HG03442 (cell line): ENCODE measurements around the gene BTG1.
A peak's percentile ranks its signal among the peaks of the same experiment; 100 is the strongest.

Experiments
- ATAC-seq: cut with Tn5 transposase; IDR thresholded peaks from one replicate; pipeline ENCODE4 v1.9.1; 2021; ENCODE audit warnings: mild to moderate bottlenecking, moderate library complexity; ENCODE audit not compliant: unreplicated experiment

Gene BTG1, protein sequence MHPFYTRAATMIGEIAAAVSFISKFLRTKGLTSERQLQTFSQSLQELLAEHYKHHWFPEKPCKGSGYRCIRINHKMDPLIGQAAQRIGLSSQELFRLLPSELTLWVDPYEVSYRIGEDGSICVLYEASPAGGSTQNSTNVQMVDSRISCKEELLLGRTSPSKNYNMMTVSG

DNA sequence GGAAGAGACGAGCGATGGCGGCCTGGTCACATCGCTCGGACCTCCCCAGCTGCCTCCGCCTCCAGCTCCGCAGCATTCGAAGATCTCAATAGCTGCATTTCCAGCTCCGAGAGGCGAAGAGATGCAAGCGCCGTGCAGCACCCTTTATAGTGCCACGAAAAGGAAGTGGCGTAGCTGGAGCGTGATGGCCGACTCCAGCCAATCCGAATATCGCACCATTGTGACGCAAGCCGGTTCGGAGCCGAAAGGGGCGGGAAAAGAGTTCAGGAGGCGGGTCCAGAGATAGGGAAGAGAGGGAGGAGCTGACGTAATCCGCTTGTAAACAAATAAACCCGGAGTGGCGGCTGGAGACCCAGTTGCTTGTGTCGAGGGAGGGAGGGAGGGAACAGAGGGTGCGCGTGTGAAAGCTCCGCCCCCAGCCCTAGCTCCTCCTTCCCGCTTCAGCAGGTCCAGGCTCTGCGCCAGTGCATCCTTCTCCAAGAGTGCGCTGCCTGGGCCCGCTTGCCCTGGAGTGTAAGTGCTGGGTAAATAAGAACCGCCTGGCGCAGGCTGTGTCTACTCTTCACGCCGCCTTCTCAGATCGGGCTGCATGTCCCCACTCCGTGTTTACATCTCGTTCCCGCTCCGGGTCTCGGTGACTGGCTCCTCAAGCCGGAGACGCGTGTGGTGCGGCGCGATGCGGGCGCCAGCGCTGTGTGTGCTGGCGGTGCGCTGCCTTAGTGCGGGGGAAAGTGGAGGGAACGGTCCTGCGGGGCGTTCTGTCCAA lies at the start of gene BTG1:
Gene BTG1, minus strand, starts transcription at position 116 of the 766 bp plus-strand sequence. CDS start 311 bp downstream, outside the sequence.
- peak; percentile 72 for ATAC-seq

DNA sequence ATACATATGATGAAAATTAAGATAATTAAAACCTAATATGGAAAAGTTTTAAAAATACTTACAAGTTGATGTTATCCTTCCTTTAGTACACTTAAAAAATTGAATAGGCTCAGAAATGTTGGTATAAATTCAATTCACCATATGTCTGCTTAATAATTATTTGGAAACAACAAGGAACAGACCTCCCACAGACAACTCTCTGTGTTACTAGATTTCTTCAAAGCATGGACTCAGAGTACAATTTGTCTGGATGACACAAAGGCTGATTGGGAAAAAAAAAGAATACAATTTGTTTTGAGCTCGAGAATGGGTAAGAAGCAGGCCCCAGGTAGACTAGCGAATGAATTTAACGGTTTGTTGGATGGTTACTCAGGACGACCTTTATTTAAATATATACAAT lies 48.9 kb upstream of the BTG1 start:
- no peak for ATAC-seq

DNA sequence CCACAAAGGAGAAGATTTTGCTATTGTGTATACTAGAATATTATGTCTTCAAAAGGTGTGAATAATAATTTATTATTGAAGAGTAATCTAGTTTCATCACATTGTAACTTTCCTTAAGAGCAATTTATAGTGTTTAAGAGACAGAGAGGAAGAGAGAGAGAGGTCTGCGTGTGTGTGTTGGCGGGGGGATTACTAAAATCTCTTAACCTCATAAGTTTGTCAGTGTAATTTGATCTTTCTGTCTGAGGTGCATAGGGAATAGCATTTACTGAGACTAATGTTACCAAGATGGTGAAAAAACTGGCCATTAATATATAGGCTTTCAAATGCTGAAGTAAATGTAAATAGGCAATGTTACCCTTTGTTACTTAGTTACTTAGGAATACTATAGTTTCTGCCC lies 48.2 kb upstream of the BTG1 start:
- no peak for ATAC-seq

DNA sequence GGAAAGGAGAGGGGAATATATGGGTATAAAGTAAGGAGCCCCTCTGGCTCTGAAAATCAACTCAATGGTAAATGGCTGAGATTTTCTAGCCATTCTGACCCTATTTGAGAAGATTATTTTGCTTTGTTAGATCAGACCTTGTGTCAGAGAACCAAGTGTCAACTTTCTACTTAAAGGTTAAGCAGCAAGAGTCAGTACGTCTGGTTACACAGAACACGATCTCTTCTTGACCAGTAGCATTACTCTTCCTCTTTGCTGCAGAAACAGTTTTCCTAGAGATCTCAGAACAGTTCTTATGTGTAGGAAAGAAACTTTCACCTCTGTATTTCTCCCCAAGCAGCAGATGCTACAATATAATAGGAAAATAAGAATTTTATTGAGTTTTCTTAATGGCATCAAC lies 47.4 kb upstream of the BTG1 start:
- no peak for ATAC-seq

DNA sequence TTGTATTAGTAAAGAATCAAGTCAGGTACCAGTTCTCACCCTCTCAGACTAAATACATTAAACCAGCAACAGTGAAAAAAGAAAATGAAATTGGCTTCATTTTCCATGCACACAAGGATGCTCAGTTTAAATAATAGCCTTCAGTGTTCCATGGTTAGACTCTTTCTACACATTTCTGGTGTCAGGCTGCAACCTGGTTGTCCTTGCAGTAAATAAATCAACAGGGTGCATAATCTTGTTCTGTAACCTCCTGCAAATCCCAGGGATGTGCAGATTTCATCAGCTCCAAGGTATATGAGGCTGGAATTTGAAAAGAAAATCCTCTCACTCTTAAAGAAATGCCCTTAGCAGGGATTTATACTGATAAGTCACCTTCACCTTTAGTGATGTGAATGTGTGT lies 46.7 kb upstream of the BTG1 start:
- no peak for ATAC-seq

DNA sequence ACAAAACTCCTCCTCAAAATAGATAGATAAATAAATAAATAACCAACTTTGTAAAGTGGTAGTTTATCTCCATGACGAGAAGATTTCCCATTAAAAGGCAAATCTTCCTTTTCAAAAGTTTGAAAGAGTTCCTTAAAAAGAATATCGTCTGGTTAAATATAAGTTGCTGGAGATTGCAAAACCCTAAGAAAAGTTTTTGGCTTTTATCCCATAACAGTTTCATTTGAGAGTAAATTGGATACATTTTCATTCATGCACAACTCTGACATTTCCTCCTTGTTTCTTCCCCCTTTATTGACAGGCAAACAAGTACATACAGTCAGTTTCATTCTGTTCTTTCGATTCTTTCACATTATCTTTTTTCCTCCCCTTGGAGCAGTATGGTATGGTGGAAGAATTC lies 45.4 kb upstream of the BTG1 start:
- no peak for ATAC-seq

DNA sequence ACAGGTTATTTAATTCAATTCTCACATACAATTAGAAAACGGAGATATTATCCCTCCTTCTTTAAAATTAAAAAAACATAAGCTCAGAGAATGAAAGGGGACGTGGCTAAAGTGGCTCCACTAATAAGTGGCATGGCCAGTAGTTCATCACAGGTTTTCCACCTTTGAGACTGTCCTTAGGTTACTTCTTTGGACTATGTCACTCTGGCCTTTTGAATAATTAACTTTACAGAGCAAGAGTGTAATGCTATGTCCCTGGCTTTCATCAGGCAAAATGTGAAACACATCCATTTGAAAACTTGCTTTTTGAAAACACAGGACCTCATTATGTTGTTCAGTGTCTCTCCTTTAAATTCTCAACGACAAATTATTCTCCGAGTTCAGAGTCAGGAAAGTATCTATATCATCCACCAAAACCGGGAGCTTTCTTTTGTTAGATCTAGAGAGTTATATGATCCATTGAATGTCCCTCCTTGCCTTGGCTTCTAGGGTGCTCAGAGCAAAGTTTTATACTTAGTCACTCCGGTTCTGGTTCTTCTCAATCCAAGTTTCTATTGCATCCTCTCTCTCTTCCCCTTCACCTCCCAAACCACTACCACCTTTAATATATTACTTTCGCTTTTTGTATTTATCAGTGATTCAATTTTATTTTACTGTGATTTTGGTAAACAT lies 43.0 kb upstream of the BTG1 start:
- no peak for ATAC-seq

DNA sequence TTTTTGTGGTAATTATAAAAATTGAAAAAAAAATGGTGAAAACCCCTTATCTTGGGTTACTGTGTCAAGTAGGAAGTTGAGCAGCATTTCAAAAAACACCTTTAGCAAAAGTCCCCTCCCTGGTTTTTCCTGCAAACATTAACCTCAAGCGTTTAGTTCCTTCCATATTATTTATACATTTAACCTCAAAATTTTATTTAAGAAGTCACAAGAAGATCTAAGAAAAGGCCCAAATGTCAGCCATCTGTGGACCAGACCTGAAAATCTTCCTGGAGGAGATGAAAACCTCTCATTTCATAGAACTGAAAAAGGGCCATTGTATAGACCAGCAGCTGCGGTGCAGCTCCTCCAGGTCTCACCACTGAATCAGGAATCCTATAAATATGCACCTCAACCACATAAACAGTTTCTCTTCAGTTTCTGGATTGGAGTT lies 40.4 kb upstream of the BTG1 start:
- ATAC-seq, result no peak

DNA sequence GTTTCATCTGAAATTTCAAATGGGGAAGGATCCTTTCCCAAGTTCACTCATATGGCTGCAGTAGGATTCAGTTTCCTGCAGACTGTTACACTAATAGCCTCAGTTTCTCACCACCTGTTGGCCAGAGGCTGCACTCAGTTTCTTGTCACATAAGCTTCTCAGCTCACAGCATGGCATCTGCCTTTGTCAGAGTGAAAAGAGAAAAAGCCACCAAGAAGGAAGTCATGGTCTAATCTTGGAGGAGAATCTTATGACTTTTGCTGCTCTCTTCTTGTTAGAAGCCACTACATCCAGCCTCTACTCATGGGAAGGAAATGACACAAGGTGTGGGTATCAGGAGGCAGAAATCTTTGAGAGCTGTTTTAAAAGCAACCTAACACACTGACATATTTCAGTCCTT lies 39.4 kb upstream of the BTG1 start:
- peak; percentile 80 for ATAC-seq

DNA sequence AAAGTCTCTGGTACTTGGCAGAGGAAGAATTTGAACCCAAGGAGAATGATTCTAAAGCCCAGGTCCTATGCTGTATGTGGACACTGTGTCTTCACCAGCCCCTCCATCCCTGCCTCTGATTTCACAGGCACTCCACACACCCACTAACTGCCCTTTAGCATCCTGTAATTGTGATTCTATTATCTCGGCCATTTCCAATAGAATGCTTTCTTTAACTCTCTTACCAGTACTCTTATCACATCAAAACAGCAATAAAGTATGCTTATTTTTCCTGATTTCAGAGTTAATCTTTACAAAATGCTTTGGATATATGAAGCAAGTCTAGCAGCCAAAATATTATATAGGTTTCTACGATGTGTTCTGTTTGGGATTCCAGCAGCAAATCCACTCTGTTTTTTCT lies 37.9 kb upstream of the BTG1 start:
- ATAC-seq, result no peak

DNA sequence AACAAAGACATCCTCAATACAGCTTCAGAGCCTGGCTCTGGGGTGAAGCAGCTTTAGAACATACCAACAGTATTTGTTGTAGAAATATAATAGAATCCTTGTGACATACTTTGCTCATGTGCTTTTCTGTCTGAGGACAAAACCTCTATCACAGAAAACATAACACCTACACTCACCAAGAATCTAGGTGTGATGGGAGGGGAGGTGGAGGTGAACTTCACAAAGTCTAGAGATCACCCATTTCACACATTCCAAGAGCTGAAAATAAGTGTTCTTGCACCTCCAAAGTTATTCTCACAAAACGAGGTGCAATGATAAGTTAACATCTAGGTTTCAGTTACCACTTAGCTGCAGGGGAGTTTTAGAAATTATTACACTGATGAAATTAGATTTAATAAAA lies 32.7 kb upstream of the BTG1 start:
- ATAC-seq, result no peak

DNA sequence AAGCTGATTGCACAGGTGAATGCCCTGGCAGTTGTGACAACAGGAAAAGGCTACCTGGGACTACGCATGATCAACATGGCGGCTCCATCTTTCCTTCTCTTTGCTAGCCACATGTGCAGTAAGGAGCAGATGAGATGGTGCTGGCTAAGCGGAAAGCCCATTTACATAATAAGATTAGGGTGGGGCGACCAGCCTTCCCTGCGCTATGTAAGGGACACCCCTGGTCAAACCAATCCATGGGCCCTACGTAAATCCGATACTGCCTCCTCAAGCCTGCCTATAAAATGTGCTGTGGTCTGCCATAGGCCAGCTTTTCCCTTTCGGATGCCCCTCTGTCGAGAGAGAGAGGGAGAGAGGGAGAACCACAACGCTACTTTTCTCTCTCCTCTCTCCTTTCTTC lies 31.0 kb upstream of the BTG1 start:
- ATAC-seq, result no peak

DNA sequence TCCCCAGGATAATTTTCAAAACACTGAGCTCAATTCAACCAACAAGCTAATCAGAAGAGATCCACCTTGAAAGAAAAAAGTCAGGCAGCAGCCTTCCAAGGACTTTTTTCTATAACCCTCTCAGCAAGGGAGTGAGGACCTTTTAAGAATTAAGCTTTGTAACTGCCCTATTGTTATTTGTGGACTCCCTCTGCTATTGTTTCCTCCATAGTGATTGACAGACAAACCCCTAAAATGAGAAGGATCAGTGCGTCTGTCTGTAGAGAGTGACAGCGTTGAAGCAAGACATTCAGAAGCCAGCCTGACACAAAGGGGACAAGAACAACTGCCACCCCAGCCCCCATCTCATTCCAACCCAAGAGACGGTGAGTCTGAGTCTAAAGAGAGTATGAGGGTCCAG lies 30.3 kb upstream of the BTG1 start:
- no peak for ATAC-seq

DNA sequence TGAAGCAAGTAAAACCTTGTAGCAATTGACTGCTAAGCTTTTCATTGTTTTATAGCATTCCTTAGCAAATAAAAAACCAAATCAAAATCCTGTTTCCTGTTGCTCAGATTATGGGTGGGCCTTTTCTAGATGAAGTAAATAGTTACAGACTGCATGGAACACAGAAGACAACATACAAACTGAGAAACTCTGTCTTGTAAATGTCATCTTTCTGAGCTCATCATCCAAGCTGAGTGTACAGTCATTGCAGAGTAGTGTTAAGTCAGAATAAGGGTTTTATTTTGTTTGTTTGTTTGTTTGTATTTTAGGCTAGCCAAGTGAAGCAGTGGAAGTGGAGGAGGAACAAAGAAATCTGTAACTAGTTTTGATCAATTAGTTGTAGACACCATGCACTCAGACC lies 24.4 kb upstream of the BTG1 start:
- ATAC-seq, result no peak

DNA sequence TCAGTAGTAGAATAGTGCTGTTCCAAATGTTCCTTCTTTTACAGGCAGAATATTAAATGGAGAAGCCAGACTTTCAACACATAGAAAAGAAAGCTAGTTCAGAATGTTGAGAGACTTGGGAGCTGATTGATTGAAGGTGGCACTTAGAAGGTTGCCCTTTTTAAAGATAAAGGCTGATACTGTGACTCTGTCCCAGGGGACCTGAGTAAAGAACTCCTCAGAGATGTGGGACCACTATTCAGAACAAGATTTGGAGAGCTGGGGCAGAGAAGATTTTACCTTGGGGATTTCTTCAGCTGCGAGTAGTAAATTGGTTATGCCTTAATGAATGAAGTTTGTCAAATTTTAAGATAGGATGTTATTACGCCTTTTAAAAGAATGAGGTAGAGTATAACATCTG lies 21.4 kb upstream of the BTG1 start:
- ATAC-seq, result no peak

DNA sequence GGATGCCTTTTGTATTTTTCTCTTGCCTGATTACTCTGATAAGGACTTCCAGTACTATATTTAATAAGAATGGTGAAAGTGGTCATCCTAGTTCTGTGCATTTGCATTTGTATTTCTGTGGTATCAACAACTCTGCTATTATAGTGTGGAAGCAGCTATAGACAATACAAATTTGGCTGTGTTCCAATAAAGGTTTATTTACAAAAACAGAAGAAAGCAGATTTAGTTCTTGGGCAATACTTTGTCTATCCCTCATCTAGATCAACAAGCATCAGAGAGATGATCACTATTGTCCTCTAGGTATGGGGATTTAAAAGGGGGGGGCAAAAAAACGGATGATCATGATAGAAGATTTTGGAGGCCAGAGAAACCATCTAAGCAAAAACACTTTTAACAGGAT lies 19.1 kb upstream of the BTG1 start:
- ATAC-seq, result no peak

DNA sequence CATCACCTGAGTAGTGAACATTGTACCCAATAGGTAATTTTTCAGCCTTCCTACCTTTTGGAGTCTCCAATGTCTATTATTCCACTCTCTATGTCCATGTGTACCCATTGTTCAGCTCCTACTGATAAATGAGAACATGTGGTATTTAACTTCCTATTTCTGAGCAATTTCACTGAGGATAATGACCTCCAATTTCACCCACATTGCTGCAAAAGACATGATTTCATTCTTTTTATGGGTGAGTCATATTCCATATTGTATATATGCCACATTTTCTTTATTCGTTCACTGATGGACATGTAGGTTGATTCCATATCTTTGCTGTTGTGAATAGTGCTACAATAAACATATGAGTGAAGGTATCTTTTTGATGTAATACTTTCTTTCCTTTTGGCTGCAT lies 16.4 kb upstream of the BTG1 start:
- ATAC-seq, result no peak

DNA sequence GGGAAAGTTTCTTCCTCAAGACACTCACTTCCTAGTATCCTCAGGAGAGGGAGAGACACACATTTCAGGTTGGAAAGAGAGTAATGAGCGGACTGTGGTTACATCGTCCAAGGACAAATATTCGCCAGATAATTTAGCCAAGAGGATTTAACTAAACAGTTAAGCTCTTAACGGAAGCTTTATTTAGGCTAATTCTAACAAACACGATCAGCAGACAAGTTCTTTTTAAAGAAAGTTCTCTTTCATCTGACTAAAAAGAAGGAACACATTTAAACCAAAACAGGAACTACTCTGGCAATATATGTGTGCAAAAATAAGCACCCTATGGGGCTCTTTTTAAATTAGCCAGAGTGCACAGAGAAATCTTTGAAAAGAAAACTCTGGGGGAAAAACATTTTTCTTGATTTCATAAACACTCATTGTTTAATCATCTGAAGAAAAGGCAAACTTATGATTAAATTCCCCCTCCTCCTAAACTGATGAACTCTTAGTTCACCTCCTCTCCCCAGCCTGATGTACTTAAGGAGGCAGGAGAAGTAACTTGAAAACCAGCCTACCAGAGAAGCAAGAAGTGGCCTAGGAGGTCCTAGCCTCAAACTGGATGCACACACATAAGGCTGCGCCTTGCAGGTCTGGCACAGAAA lies 13.3 kb upstream of the BTG1 start:
- ATAC-seq, result peak; percentile 54

DNA sequence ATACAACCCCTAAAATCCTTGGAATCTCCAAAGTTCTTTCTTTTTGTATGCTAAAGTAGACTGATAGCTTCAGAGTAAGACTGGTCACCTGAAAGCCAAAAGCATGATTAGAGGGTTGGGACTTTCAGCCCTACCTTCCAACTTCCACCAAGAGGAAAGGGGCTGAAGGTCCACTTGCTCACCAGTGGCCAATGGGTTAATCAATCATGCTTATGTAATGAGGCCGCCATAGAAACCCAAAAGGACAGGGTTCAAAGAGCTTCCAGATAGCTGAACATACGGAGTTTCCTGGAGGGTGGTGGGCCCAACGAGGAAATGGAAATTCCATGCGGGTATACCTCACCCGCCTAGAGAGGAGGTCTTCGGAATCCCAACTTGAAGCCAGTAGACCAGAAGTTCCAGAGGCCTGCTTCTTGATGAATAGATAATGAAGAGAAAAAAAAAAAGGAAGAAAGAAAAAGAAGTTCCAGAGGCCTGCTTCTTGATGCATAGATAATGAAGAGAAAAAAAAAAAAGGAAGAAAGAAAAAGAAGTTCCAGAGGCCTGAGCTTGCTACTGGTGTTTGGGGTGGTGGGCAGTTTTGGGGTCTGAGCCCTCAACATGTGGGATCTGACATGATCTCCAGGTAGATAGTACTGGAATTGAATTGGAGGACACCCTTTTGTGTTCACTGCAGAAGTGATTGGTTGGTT lies 11.2 kb upstream of the BTG1 start:
- ATAC-seq, result no peak

DNA sequence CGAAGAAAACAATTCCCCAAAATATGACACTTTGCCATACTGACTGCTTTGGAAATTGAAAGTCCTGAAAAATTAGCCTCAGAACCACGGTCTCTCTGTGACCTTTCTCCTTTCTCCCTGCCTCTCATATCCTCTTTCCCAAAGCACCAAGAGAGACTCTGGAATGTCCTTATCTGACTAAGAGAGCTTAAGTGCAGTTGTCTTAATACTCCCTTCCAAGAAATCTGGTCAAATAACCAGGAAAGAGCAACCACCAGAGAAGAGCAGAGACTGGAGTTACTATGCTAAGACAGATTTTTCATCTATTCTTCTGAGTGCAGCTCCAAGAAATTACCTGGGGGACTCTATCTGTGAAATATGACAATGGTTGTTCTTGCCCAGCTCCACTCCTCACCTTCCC lies 10.5 kb upstream of the BTG1 start:
- no peak for ATAC-seq

DNA sequence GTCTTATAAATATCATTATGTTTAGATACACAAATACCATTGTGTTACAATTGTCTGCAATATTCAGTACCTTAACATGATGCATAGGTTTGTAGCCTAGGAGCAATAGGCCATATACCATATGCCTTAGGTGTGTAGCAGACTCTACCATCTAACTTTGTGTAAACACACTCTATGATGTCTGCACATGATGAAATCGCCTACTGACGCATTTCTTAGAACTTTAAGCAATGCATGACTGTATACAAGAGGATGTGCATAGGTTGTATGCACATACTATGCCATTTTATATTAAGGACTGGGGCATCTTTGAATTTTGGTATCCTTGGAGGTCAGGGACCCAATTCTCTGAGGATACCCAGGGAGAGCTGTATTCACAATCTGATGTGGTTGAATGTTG lies 10.1 kb upstream of the BTG1 start:
- ATAC-seq, result no peak
